GM12878 (cell line): Measurements from ENCODE around the gene RPRD1B. TPM values are rescaled to one million over a fixed set of nuclear protein-coding genes. Genes with fewer than 3 reads are reported as not detected.

Experiments
- ATAC-seq: fragments of 200-7000 bp; cut with Tn5 transposase; 3 replicates; pipeline ENCODE4 v1.9.1; 2020; ENCODE audit warnings: mild to moderate bottlenecking, moderate library complexity
- BruUV-seq: library from RNA; stranded (reverse); fragments of 400-500 nt; replicated peaks from 2 replicates; lab custom pipeline; 2021; lab: Mats Ljungman, UMichigan
- CTCF ChIA-PET: fragments of 300-600 bp; sonication (Branson Sonifier 250); formaldehyde crosslinking; extraction: SDS; loops from one replicate; lab custom pipeline; 2021; ENCODE audit warnings: inconsistent platforms; lab: Yijun Ruan, JAX
- POLR2A ChIA-PET: fragments of 350-600 bp; formaldehyde crosslinking; extraction: SDS; loops from one replicate; lab custom pipeline; 2021; ENCODE audit warnings: inconsistent platforms; lab: Charles Lee
- RAD21 ChIA-PET: fragments of 300-600 bp; sonication (Branson Sonifier 250); formaldehyde crosslinking; loops from one replicate; lab custom pipeline; 2023; ENCODE audit warnings: antibody characterized with exemption; ENCODE audit not compliant: unreplicated experiment; lab: Charles Lee
- SMC1A ChIA-PET: fragments of 300-600 bp; sonication (Branson Sonifier 250); formaldehyde crosslinking; loops from one replicate; lab custom pipeline; 2023; ENCODE audit not compliant: unreplicated experiment, uncharacterized antibody; lab: Charles Lee
- DNase-seq: peaks from one replicate; pipeline ENCODE4 v3.0.0-alpha.2; 2011; ENCODE audit warnings: low read depth, low spot score
- FAIRE-seq: peaks from 3 replicates; lab custom pipeline; 2011; peaks lifted over from hg19 to GRCh38; lab: Jason Lieb, UNC
- H2AFZ ChIP-seq: 2 replicates; pipeline ENCODE4 v1.6.0; 2011; ENCODE audit warnings: low read depth, low read length, control low read depth; ENCODE audit not compliant: control insufficient read depth
- H3K27ac ChIP-seq: 2 replicates; pipeline ENCODE4 v1.5.1; 2011; ENCODE audit warnings: control low read depth; ENCODE audit not compliant: control insufficient read depth, insufficient read depth
- H3K27me3 ChIP-seq, 2 experiments: replicated peaks in 1 of 2; 2 replicates each; pipeline versions ENCODE4 v1.6.0 to v1.6.1; 2011; ENCODE audit warnings: low read length in 1 of 2; ENCODE audit not compliant: control insufficient read depth in 2 of 2, insufficient read depth in 2 of 2
- H3K36me3 ChIP-seq, 2 experiments: 2 replicates each; pipeline ENCODE4 v1.5.1; 2011; ENCODE audit warnings: low read length in 1 of 2; ENCODE audit not compliant: control insufficient read depth in 2 of 2, insufficient read depth in 2 of 2
- H3K4me1 ChIP-seq: 2 replicates; pipeline ENCODE4 v1.6.1; 2011; ENCODE audit warnings: mild to moderate bottlenecking, low read length, moderate library complexity, mixed read lengths; ENCODE audit not compliant: control insufficient read depth, insufficient read depth
- H3K4me2 ChIP-seq: 2 replicates; pipeline ENCODE4 v1.6.0; 2011; ENCODE audit warnings: control low read depth; ENCODE audit not compliant: control insufficient read depth, insufficient read depth
- H3K4me3 ChIP-seq: fragments of 200-600 bp; sonication (generic); 2 replicates; pipeline ENCODE4 v1.5.1; 2016
- H3K79me2 ChIP-seq: 2 replicates; pipeline ENCODE4 v1.6.0; 2011; ENCODE audit warnings: low read length; ENCODE audit not compliant: control insufficient read depth, insufficient read depth
- H3K9ac ChIP-seq: 2 replicates; pipeline ENCODE4 v1.8.0; 2011; ENCODE audit warnings: low read length, control low read depth, mixed read lengths; ENCODE audit not compliant: control insufficient read depth, insufficient read depth
- H3K9me3 ChIP-seq: replicated peaks from 3 replicates; pipeline ENCODE4 v1.5.1; 2011; ENCODE audit warnings: mild to moderate bottlenecking, low read length; ENCODE audit not compliant: control insufficient read depth, insufficient read depth
- H4K20me1 ChIP-seq: 2 replicates; pipeline ENCODE4 v1.6.0; 2011; ENCODE audit not compliant: control insufficient read depth, insufficient read depth
- BCLAF1 ChIP-seq: fragments of 450-650 bp; IDR thresholded peaks from 2 replicates; pipeline ENCODE4 v1.6.1; 2017; ENCODE audit warnings: antibody characterized with exemption, mild to moderate bottlenecking, moderate library complexity
- BHLHE40 ChIP-seq, 2 experiments: fragments of 450-650 bp in 1 of 2; IDR thresholded peaks; 2 replicates each; pipeline ENCODE4 v1.6.1; 2011 to 2017; ENCODE audit warnings: low read depth in 2 of 2, borderline replicate concordance in 1 of 2, improper control_type of control experiment in 1 of 2, low read length in 1 of 2, mild to moderate bottlenecking in 1 of 2
- BRCA1 ChIP-seq: IDR thresholded peaks from 2 replicates; pipeline ENCODE4 v1.6.1; 2011; ENCODE audit warnings: low read depth, low read length, improper control_type of control experiment
- CEBPB ChIP-seq, 2 experiments: fragments of 150-350 bp in 1 of 2; IDR thresholded peaks; 2 replicates each; pipeline ENCODE4 v1.6.1; 2012 to 2014; ENCODE audit warnings: low read depth in 2 of 2, low read length in 2 of 2, borderline replicate concordance in 1 of 2, inconsistent platforms in 1 of 2
- CREB1 ChIP-seq: IDR thresholded peaks from 2 replicates; pipeline ENCODE4 v1.6.1; 2012; ENCODE audit warnings: low read depth, mild to moderate bottlenecking, inconsistent platforms
- E2F4 ChIP-seq: IDR thresholded peaks from 2 replicates; pipeline ENCODE4 v1.6.1; 2012; ENCODE audit warnings: low read depth, low read length, improper control_type of control experiment
- GATAD2B ChIP-seq: fragments of 450-650 bp; conservative IDR thresholded peaks from 2 replicates; pipeline ENCODE4 v1.6.1; 2017; ENCODE audit warnings: low read depth, mild to moderate bottlenecking, moderate library complexity
- HSF1 ChIP-seq: fragments of 150-350 bp; IDR thresholded peaks from 2 replicates; pipeline ENCODE4 v1.6.1; 2014; ENCODE audit warnings: mild to moderate bottlenecking, low read depth, low read length
- KAT2A ChIP-seq: conservative IDR thresholded peaks from 2 replicates; pipeline ENCODE4 v1.6.1; 2011; ENCODE audit warnings: low read depth, low read length; ENCODE audit not compliant: control insufficient read depth
- NRF1 ChIP-seq: conservative IDR thresholded peaks from 2 replicates; pipeline ENCODE4 v1.6.1; 2011; ENCODE audit warnings: mild to moderate bottlenecking, low read depth, low read length, improper control_type of control experiment
- PBX3 ChIP-seq: IDR thresholded peaks from 2 replicates; pipeline ENCODE4 v1.6.1; 2011; ENCODE audit warnings: mild to moderate bottlenecking, low read depth, low read length, moderate library complexity; ENCODE audit not compliant: insufficient replicate concordance
- SIX5 ChIP-seq: IDR thresholded peaks from 2 replicates; pipeline ENCODE4 v1.6.1; 2011; ENCODE audit warnings: mild to moderate bottlenecking, low read depth, low read length, moderate library complexity; ENCODE audit not compliant: severe bottlenecking
- SMARCA5 ChIP-seq: fragments of 450-650 bp; IDR thresholded peaks from 2 replicates; pipeline ENCODE4 v1.6.1; 2017; ENCODE audit warnings: mild to moderate bottlenecking
- TAF1 ChIP-seq: IDR thresholded peaks from 2 replicates; pipeline ENCODE4 v1.6.1; 2011; ENCODE audit warnings: mild to moderate bottlenecking, low read depth, low read length, borderline replicate concordance
- ZNF622 ChIP-seq: fragments of 450-650 bp; IDR thresholded peaks from 2 replicates; pipeline ENCODE4 v1.6.1; 2017; ENCODE audit warnings: mild to moderate bottlenecking, inconsistent platforms
- ZSCAN29 ChIP-seq: fragments of 450-650 bp; IDR thresholded peaks from 2 replicates; pipeline ENCODE4 v1.6.1; 2017; ENCODE audit warnings: mild to moderate bottlenecking, moderate library complexity
- WGBS: methylation state at CpG from one replicate; pipeline ENCODE4 v1.1.6; 2016; ENCODE audit warnings: low lambda C conversion rate; ENCODE audit not compliant: insufficient replicate concordance, insufficient coverage; ENCODE audit errors: missing lambda C conversion rate; 5-methylcytosine and 5-hydroxymethylcytosine counted together
- in situ Hi-C: fragments of 300-500 bp; cut with MboI; formaldehyde crosslinking; loops from 9 replicates; pipeline ENCODE4 v1.14.3; 2018; ENCODE audit warnings: mixed read lengths
- intact Hi-C: fragments of 100-400 bp; cut with micrococcal nuclease; formaldehyde crosslinking; loops from one replicate; pipeline ENCODE4 v1.14.2; 2022; ENCODE audit not compliant: unreplicated experiment
- polyA plus RNA-seq, 11 experiments: library from polyadenylated mRNA; depleted of rRNA in 4 of 11; unstranded in 6 of 11; stranded (reverse) in 5 of 11; fragments of >200 nt; fragmentation: Nextera tagmentation in 4 of 11; fragmentation: Illumina TruSeq in 1 of 11; extraction: Ambion mirVana in 4 of 11; extraction: Trizol in 1 of 11; gene quantifications; 1 replicate in 1 of 11; 2 replicates in 10 of 11; pipeline versions ENCODE4 v1.2.1 to v1.2.3, GENCODE V29; 2011 to 2016; ENCODE audit warnings: inconsistent platforms in 2 of 11, missing spikeins in 2 of 11, low read depth in 1 of 11
- total RNA-seq, 4 experiments: library from RNA; depleted of rRNA in 3 of 4; stranded (reverse); fragments of >200 nt in 3 of 4; fragmentation: Illumina TruSeq in 1 of 4; extraction: Trizol in 1 of 4; gene quantifications; 2 replicates each; pipeline versions ENCODE4 v1.2.1 to v1.2.3, GENCODE V29; 2013 to 2021

Gene RPRD1B
- total and polyA plus RNA-seq, 10 of the 15 experiments (the other 5 are each of a cell fraction or from before 2014, with no cell fraction given) = 5.2 to 40.2 (median 30.0) TPM

- ATAC-seq = no peak
- H3K9me3 ChIP-seq = no peaks in the 10 kb centered on the region; the same call in 1 of the 3 replicates
- no peak overlapping the region for H3K4me3 ChIP-seq
- peaks cover 6% of the 10 kb centered on the region; the same call in 1 of the 2 replicates for H3K4me1 ChIP-seq
- in situ Hi-C loops (loop anchor here (25.0 kb wide), 1 partner anchor 95 kb away; the partner anchor contains the start of gene TGM2), intact Hi-C loops (no loop called here)
- ChIA-PET SMC1A (interaction anchor here (0.6 to 1.4 kb wide), 2 partner anchors 9 to 88 kb away, joined by 3 read pairs; no protein-coding TSS in a partner anchor), POLR2A (no interaction called here), RAD21 (interaction anchor here (1.0 to 1.2 kb wide), 2 partner anchors 9 to 154 kb away, joined by 3 to 5 read pairs; no protein-coding TSS in a partner anchor), CTCF (interaction anchor here (0.6 to 1.7 kb wide), 3 partner anchors 10 to 516 kb away, joined by 4 to 6 read pairs (median 5); no protein-coding TSS in a partner anchor)
- H3K79me2 ChIP-seq = no peaks in the 10 kb centered on the region
- H3K4me2 ChIP-seq = no peak overlapping the region
- WGBS = 66% methylated on average over 9 of the region's 9 CpGs
- peaks cover 24 to 26% of the 10 kb centered on the region in 2 experiments for H3K36me3 ChIP-seq
- H3K27me3 ChIP-seq = no peaks in the 10 kb centered on the region
- no TSS peak for BruUV-seq
- no peak for FAIRE-seq
- no peaks in the 10 kb centered on the region for H4K20me1 ChIP-seq
- no peak overlapping the region for H3K27ac ChIP-seq
- no peak overlapping the region for H3K9ac ChIP-seq
- DNase-seq = no peak
- no peak overlapping the region for H2AFZ ChIP-seq
- TF ChIP-seq BCLAF1 = no peak
- TF ChIP-seq PBX3 = no peak
- no peak for TF ChIP-seq E2F4
- no peak for TF ChIP-seq TAF1
- no peak for TF ChIP-seq GATAD2B
- TF ChIP-seq BHLHE40 (IDR thresholded peaks at IDR 0.05; ENCODE audit: borderline replicate concordance in 1 of 2, low read depth in 2 of 2, low read length in 1 of 2) = no peak
- no peak for TF ChIP-seq ZNF622
- TF ChIP-seq SMARCA5 = no peak
- no peak for TF ChIP-seq CEBPB (IDR thresholded peaks at IDR 0.05; ENCODE audit: borderline replicate concordance in 1 of 2, low read depth in 2 of 2, low read length in 2 of 2)
- TF ChIP-seq BRCA1 = no peak
- no peak for TF ChIP-seq KAT2A
- no peak for TF ChIP-seq ZSCAN29
- TF ChIP-seq NRF1 = no peak
- no peak for TF ChIP-seq HSF1
- TF ChIP-seq CREB1 = no peak
- TF ChIP-seq SIX5 = no peak
Observed at GRCh38 chr20:38066969-38067716, 33.6 kb downstream of the RPRD1B start.
